Psoas muscle (tissue), 8 donors: Measurements from ENCODE around the gene CEP72. TPM values are rescaled to one million over a fixed set of nuclear protein-coding genes. Genes with fewer than 3 reads are reported as not detected.
A peak's percentile ranks its signal among the peaks of the same experiment; 100 is the strongest.
"Not testable (repeated sequence)": the region's sequence is repeated elsewhere in the genome, so short reads cannot be mapped to it uniquely, and the experiment has no call there.

Experiments used
- ATAC-seq, 4 donors: fragments of 200-7000 bp; cut with Tn5 transposase; one replicate each; pipeline ENCODE4 v1.9.1; 2020; ENCODE audit warnings: moderate library complexity in 3 of 4, mild to moderate bottlenecking in 2 of 4
- DNase-seq, 2 donors: peaks; one replicate each; pipeline ENCODE4 v3.0.0-alpha.2; 2020
- H3K27ac ChIP-seq: fragments of 200-600 bp; one replicate; pipeline ENCODE4 v1.8.0; 2022
- H3K27me3 ChIP-seq, 3 donors: fragments of 200-600 bp in 1 of 3; one replicate each; pipeline versions ENCODE4 v1.6.1 to v1.8.0; 2013 to 2022; ENCODE audit warnings: low read length in 2 of 3, mild to moderate bottlenecking in 2 of 3, moderate library complexity in 1 of 3; ENCODE audit not compliant: insufficient read depth in 3 of 3
- H3K36me3 ChIP-seq, 2 donors: fragments of 200-600 bp in 1 of 2; one replicate each; pipeline versions ENCODE4 v1.6.1 to v1.8.0; 2013 to 2022; ENCODE audit warnings: low read depth in 1 of 2, mild to moderate bottlenecking in 1 of 2, moderate library complexity in 1 of 2; ENCODE audit not compliant: insufficient read depth in 1 of 2
- H3K4me1 ChIP-seq: fragments of 200-600 bp; one replicate; pipeline ENCODE4 v1.8.0; 2022
- H3K4me3 ChIP-seq: fragments of 200-600 bp; one replicate; pipeline ENCODE4 v1.8.0; 2022; ENCODE audit warnings: mild to moderate bottlenecking
- H3K9me3 ChIP-seq: fragments of 200-600 bp; one replicate; pipeline ENCODE4 v1.8.0; 2022
- CTCF ChIP-seq: fragments of 200-600 bp; IDR thresholded peaks from one replicate; pipeline ENCODE4 v1.8.0; 2022; ENCODE audit warnings: antibody characterized with exemption
- WGBS, 3 donors: extraction: QIAGEN DNeasy Blood & Tissue Kit; methylation state at CpG; one replicate each; pipeline versions ENCODE4 v1.1.6 to v1.1.7; 2013; 5-methylcytosine and 5-hydroxymethylcytosine counted together
- intact Hi-C, 2 donors: fragments of 100-400 bp; cut with DNase I; formaldehyde crosslinking; loops; one replicate each; pipeline versions ENCODE4 v1.11.0 to v1.14.2; 2022
- polyA plus RNA-seq, 3 donors: library from polyadenylated mRNA; stranded (reverse); fragments of 200-250 nt; gene quantifications; one replicate each; pipeline ENCODE4 v1.2.3, GENCODE V29; 2013
- total RNA-seq, 4 donors: library from RNA; stranded (reverse); fragmentation: NEBNext Ultra II Directional in 2 of 4; extraction: Animal tissue kit (Norgen Biotek cat#: 25700) in 2 of 4; gene quantifications; one replicate each; pipeline versions ENCODE4 v1.2.1 to v1.2.4, GENCODE V29; 2021 to 2023
- donor health status: healthy with polysubstance abuse.
- donor health status: DM: no; HTN: no; CAD: no; lungs with moderate emphysema.
- donor health status: Bipolar disorder and iron deficiency.
- donor health status: healthy.
- donor health status: DM: yes; HTN: yes; CAD: no.
- donor health status: DM: no; HTN: no; CAD: no.
- donor health status: DM: no; HTN: no; CAD: no.
- donor health status: DM: yes; HTN: yes; CAD: no.

Gene CEP72
- total and polyA plus RNA-seq, 7 donors = 0.43 to 2.4 (median 0.71) TPM

GRCh38 chr5:677131-678101 lies 65.3 kb downstream of the CEP72 start:
- Histone ChIP-seq H3K4me1 (peaks cover 26% of the 10 kb centered on the region), H3K27me3 (no peaks in the 10 kb centered on the region), H3K36me3 (no peaks in the 10 kb centered on the region), H3K27ac (no peak overlapping the region), H3K9me3 (no peaks in the 10 kb centered on the region), H3K4me3 (no peak overlapping the region)
- no peak for ATAC-seq
- peak; percentile 13 to 38 for DNase-seq
- WGBS, 3 donors = 83 to 84% (median 84%) methylated on average over 43 to 44 of the region's 44 CpGs
- intact Hi-C loops = no loop called here
- TF ChIP-seq CTCF = no peak

GRCh38 chr5:678521-678920 lies 66.4 kb downstream of the CEP72 start:
- DNase-seq, intact Hi-C loops, H3K9me3 ChIP-seq, ATAC-seq, H3K4me3 ChIP-seq, H3K27me3 ChIP-seq, H3K36me3 ChIP-seq, H3K27ac ChIP-seq: not testable (repeated sequence)
- peaks cover 15% of the 10 kb centered on the region for H3K4me1 ChIP-seq
- 92 to 98% (median 97%) methylated on average over 6 to 16 of the region's 16 CpGs for WGBS, 3 donors

- H3K4me3 ChIP-seq, ATAC-seq, H3K27ac ChIP-seq, DNase-seq, intact Hi-C loops, H3K27me3 ChIP-seq, H3K9me3 ChIP-seq, H3K36me3 ChIP-seq: not testable (repeated sequence)
- WGBS, 3 donors = 74 to 84% (median 76%) methylated on average over 10 to 14 of the region's 17 CpGs
- H3K4me1 ChIP-seq = peaks cover 10% of the 10 kb centered on the region
These were observed 67.2 kb downstream of the CEP72 start for GRCh38 chr5:679166-679895.

GRCh38 chr5:680118-680795 lies 68.1 kb downstream of the CEP72 start:
- H3K4me1 ChIP-seq, H3K4me3 ChIP-seq, intact Hi-C loops, DNase-seq, H3K27ac ChIP-seq, H3K9me3 ChIP-seq, H3K36me3 ChIP-seq, H3K27me3 ChIP-seq, ATAC-seq: not testable (repeated sequence)
- WGBS, 3 donors = 63 to 95% methylated on average over 4 to 14 of the region's 32 CpGs; no CpG with 5 or more reads in 1 of the 3 donors

GRCh38 chr5:680836-681235 lies 68.7 kb downstream of the CEP72 start:
- peak in 1 of 2 donors; percentile 9 for DNase-seq
- H3K36me3 ChIP-seq, H3K4me1 ChIP-seq, H3K27me3 ChIP-seq, H3K4me3 ChIP-seq, H3K27ac ChIP-seq, ATAC-seq, intact Hi-C loops, H3K9me3 ChIP-seq: not testable (repeated sequence)
- 50 to 69% (median 54%) methylated on average over 13 of the region's 13 CpGs for whole genome bisulfite sequencing, 3 donors

- H3K36me3 ChIP-seq, intact Hi-C loops, H3K27ac ChIP-seq, H3K9me3 ChIP-seq, H3K27me3 ChIP-seq, H3K4me3 ChIP-seq, H3K4me1 ChIP-seq, ATAC-seq: not testable (repeated sequence)
- DNase-seq = peak; percentile 10 to 48
- 85 to 91% (median 86%) methylated on average over 14 to 17 of the region's 17 CpGs for WGBS, 3 donors
These were observed 69.4 kb downstream of the CEP72 start for GRCh38 chr5:681317-682191.

- H3K9me3 ChIP-seq, DNase-seq, ATAC-seq, intact Hi-C loops, H3K4me1 ChIP-seq, H3K4me3 ChIP-seq, H3K27ac ChIP-seq, H3K36me3 ChIP-seq, H3K27me3 ChIP-seq: not testable (repeated sequence)
- whole genome bisulfite sequencing, 3 donors = 92 to 99% methylated on average over 2 to 3 of the region's 3 CpGs; no CpG with 5 or more reads in 1 of the 3 donors
These were observed 70.1 kb downstream of the CEP72 start for GRCh38 chr5:682216-682615.

- H3K9me3 ChIP-seq, intact Hi-C loops, H3K27ac ChIP-seq, H3K4me3 ChIP-seq, H3K4me1 ChIP-seq, H3K36me3 ChIP-seq, H3K27me3 ChIP-seq: not testable (repeated sequence)
- 71 to 86% (median 78%) methylated on average over 17 of the region's 17 CpGs for WGBS, 3 donors
- DNase-seq = peak in 1 of 2 donors; percentile 44
- ATAC-seq = peak in 2 of 4 donors; percentile 3 to 21
These were observed 70.7 kb downstream of the CEP72 start for GRCh38 chr5:682651-683358.
